ENCODE measurements around the gene MEGF8. TPM values are rescaled to one million over a fixed set of nuclear protein-coding genes. Genes with fewer than 3 reads are reported as not detected.
A peak's percentile ranks its signal among the peaks of the same experiment; 100 is the strongest.

The MEGF8 gene
- total and polyA plus RNA-seq, 9 of the 15 experiments (the other 6 are each of a cell fraction or from before 2014, with no cell fraction given) = 0.28 to 13.1 (median 3.0) TPM

GRCh38 chr19:42297039-42297438, 28.4 kb upstream of the MEGF8 start:
- TF ChIP-seq SAFB (IDR thresholded peaks at IDR 0.05; ENCODE audit: borderline replicate concordance, low read depth, low read length) = no peak
- no peak for TF ChIP-seq PTRF (tag; IDR thresholded peaks at IDR 0.05)
- peak; percentile 39; the same call in 1 of the 2 replicates for TF ChIP-seq RBFOX2 (IDR thresholded peaks at IDR 0.05; ENCODE audit: low read depth, low read length)
- peak; percentile 76 for TF ChIP-seq RBM22 (IDR thresholded peaks at IDR 0.05; ENCODE audit: low read depth, low read length, poor library complexity, severe bottlenecking)
- no peak for TF ChIP-seq CBX8 (IDR thresholded peaks at IDR 0.05; ENCODE audit: borderline replicate concordance, extremely low read depth, low read depth, low read length, poor library complexity, severe bottlenecking)
- Histone ChIP-seq H3K9ac (ENCODE audit: insufficient read depth in 1 of 2, low read depth in 2 of 2, low read length in 2 of 2) (no peak overlapping the region), H3K36me3 (ENCODE audit: control insufficient read depth, insufficient read depth, low read length) (peaks cover 63% of the 10 kb centered on the region; the same call in 2 of the 3 replicates), H2AFZ (ENCODE audit: low read depth, low read length) (no peak overlapping the region), H3K4me2 (ENCODE audit: insufficient read depth, low read length) (no peak overlapping the region), H3K79me2 (ENCODE audit: control insufficient read depth, insufficient read depth, low read length) (peaks cover 11% of the 10 kb centered on the region), H3K4me3 (no peak overlapping the region), H3K9me3 (replicated peaks; ENCODE audit: control insufficient read depth, insufficient read depth, low read depth, low read length) (no peaks in the 10 kb centered on the region), H3K9me1 (ENCODE audit: control insufficient read depth, insufficient read depth, low read length) (no peaks in the 10 kb centered on the region), H3K27ac (ENCODE audit: extremely low read depth, low read depth, low read length) (no peak overlapping the region), H4K20me1 (replicated peaks; ENCODE audit: control insufficient read depth, insufficient read depth, low read length) (peaks cover 14% of the 10 kb centered on the region), H3K4me1 (replicated peaks in 1 of 2; ENCODE audit: control insufficient read depth in 2 of 2, insufficient read depth in 2 of 2, low read length in 2 of 2) (peaks cover 9 to 56% of the 10 kb centered on the region in 2 experiments), H3K27me3 (ENCODE audit: control insufficient read depth in 2 of 2, insufficient read depth in 2 of 2, low read length in 2 of 2) (no peaks in the 10 kb centered on the region)
- in situ Hi-C loops (cut with MboI) (no loop called here), intact Hi-C loops (cut with micrococcal nuclease) (loop anchor here (5.0 kb wide), 1 partner anchor 55 kb away; the partner anchor contains the start of gene GSK3A)
- FAIRE-seq = no peak
- CTCF ChIA-PET (ENCODE audit: low intra/inter-chr PET ratio) = interaction anchor here (1.2 kb wide), 1 partner anchor 51 kb away, joined by 4 read pairs; no protein-coding TSS in a partner anchor
- DNase-seq (ENCODE audit: extremely low read depth in 1 of 4, low spot score in 3 of 4) = no peak
- ATAC-seq = no peak
- 94% methylated on average over 15 of the region's 15 CpGs for WGBS (ENCODE audit: insufficient coverage, low coverage, missing lambda C conversion rate)
- POLR2A ChIA-PET = interaction anchor here (0.6 kb wide), 1 partner anchor 23 kb away, joined by 3 read pairs; no protein-coding TSS in a partner anchor
- BruUV-seq (replicated peaks) = no TSS peak

Data from K562 (cell line).